WI38 (cell line): ENCODE measurements around the gene COPS4.
"Not testable (repeated sequence)": the region's sequence is repeated elsewhere in the genome, so short reads cannot be mapped to it uniquely, and the experiment has no call there.

ENCODE experiments used
- H3K4me3 ChIP-seq: 2 replicates; pipeline ENCODE4 v1.5.1; 2011; ENCODE audit warnings: low read depth, mild to moderate bottlenecking, control low read depth, low read length
- CTCF ChIP-seq: IDR thresholded peaks from 2 replicates; pipeline ENCODE4 v1.5.1; 2012; ENCODE audit warnings: low read depth, mild to moderate bottlenecking, control low read depth, low read length

COPS4 gene

GRCh38 chr4:83104991-83105390, 70.0 kb downstream of the COPS4 start:
- no peak for TF ChIP-seq CTCF
- H3K4me3 ChIP-seq = no peak overlapping the region

GRCh38 chr4:83107631-83108030, 72.6 kb downstream of the COPS4 start:
- H3K4me3 ChIP-seq = no peak overlapping the region
- TF ChIP-seq CTCF = no peak

GRCh38 chr4:83108101-83108861, 73.3 kb downstream of the COPS4 start:
- no peak for TF ChIP-seq CTCF
- H3K4me3 ChIP-seq = no peak overlapping the region

- H3K4me3 ChIP-seq = peak overlapping the region; percentile 60
- TF ChIP-seq CTCF = no peak
Observed at GRCh38 chr4:83109480-83110222, 74.7 kb downstream of the COPS4 start.

- H3K4me3 ChIP-seq = peak overlapping the region; percentile 60
- TF ChIP-seq CTCF = peak; percentile 74
Observed at GRCh38 chr4:83110223-83110945, 75.4 kb downstream of the COPS4 start.

GRCh38 chr4:83110970-83111750, 76.2 kb downstream of the COPS4 start:
- no peak overlapping the region for H3K4me3 ChIP-seq

GRCh38 chr4:83111751-83112141, 76.8 kb downstream of the COPS4 start:
- H3K4me3 ChIP-seq = not testable (repeated sequence)

More at GRCh38 chr4:83110970-83111750, 76.2 kb downstream of the COPS4 start:
- TF ChIP-seq CTCF = no peak
